GM21576 (cell line): ENCODE results near the gene FAM90A1.
"Not testable (repeated sequence)": the region's sequence is repeated elsewhere in the genome, so short reads cannot be mapped to it uniquely, and the experiment has no call there.

Source experiments
- ATAC-seq: cut with Tn5 transposase; IDR thresholded peaks from one replicate; pipeline ENCODE4 v1.9.1; 2021; ENCODE audit warnings: mild to moderate bottlenecking, moderate library complexity; ENCODE audit not compliant: unreplicated experiment

FAM90A1 gene

GRCh38 chr12:8172911-8173310, 54.5 kb downstream of the FAM90A1 start:
- not testable (repeated sequence) for ATAC-seq
